Smooth muscle cell (in vitro differentiated cells): ENCODE measurements around the gene TMEM187. TPM values are rescaled to one million over a fixed set of nuclear protein-coding genes. Genes with fewer than 3 reads are reported as not detected.

Experiments
- DNase-seq: peaks from one replicate; lab custom pipeline; 2025; ENCODE audit not compliant: unreplicated experiment; lab: John Stamatoyannopoulos, UW
- H2AFZ ChIP-seq: fragments of 200-600 bp; sonication (generic); 2 replicates; pipeline ENCODE4 v1.6.0; 2016; ENCODE audit warnings: antibody characterized with exemption, low read depth, mild to moderate bottlenecking
- H3F3A ChIP-seq: fragments of 200-600 bp; sonication (generic); 2 replicates; pipeline ENCODE4 v1.6.0; 2017; ENCODE audit warnings: antibody characterized with exemption, low read depth
- H3K27ac ChIP-seq: fragments of 200-600 bp; sonication (generic); 2 replicates; pipeline ENCODE4 v1.5.1; 2016; ENCODE audit warnings: low read depth, mild to moderate bottlenecking
- H3K27me3 ChIP-seq: fragments of 200-600 bp; sonication (generic); 2 replicates; pipeline ENCODE4 v1.6.1; 2016; ENCODE audit warnings: low read depth, mild to moderate bottlenecking
- H3K36me3 ChIP-seq: fragments of 200-600 bp; sonication (generic); 2 replicates; pipeline ENCODE4 v1.5.1; 2016; ENCODE audit warnings: low read depth
- H3K4me1 ChIP-seq: fragments of 200-600 bp; sonication (generic); 2 replicates; pipeline ENCODE4 v1.5.1; 2016; ENCODE audit warnings: low read depth
- H3K4me2 ChIP-seq: fragments of 200-600 bp; sonication (generic); 2 replicates; pipeline ENCODE4 v1.6.0; 2016; ENCODE audit warnings: mild to moderate bottlenecking
- H3K4me3 ChIP-seq: fragments of 200-600 bp; sonication (generic); 2 replicates; pipeline ENCODE4 v1.5.1; 2016; ENCODE audit warnings: mild to moderate bottlenecking
- H3K79me2 ChIP-seq: fragments of 200-600 bp; sonication (generic); 2 replicates; pipeline ENCODE4 v1.6.0; 2016; ENCODE audit warnings: low read depth, mild to moderate bottlenecking
- H3K9ac ChIP-seq: fragments of 200-600 bp; sonication (generic); 2 replicates; pipeline ENCODE4 v1.6.0; 2016; ENCODE audit warnings: low read depth
- H3K9me3 ChIP-seq: fragments of 200-600 bp; sonication (generic); replicated peaks from 2 replicates; pipeline ENCODE4 v1.5.1; 2016; ENCODE audit warnings: low read depth
- H4K20me1 ChIP-seq: fragments of 200-600 bp; sonication (generic); 2 replicates; pipeline ENCODE4 v1.6.0; 2016; ENCODE audit warnings: low read depth
- CTCF ChIP-seq: fragments of 200-600 bp; sonication (generic); IDR thresholded peaks from 2 replicates; pipeline ENCODE4 v1.5.1; 2017; ENCODE audit warnings: borderline replicate concordance, mild to moderate bottlenecking, antibody characterized with exemption; ENCODE audit not compliant: insufficient read depth, poor library complexity, severe bottlenecking
- WGBS: methylation state at CpG from one replicate; pipeline ENCODE4 v1.1.7; 2016; ENCODE audit warnings: low lambda C conversion rate; 5-methylcytosine and 5-hydroxymethylcytosine counted together
- polyA plus RNA-seq: library from polyadenylated mRNA; unstranded; fragments of >200 nt; fragmentation: Nextera tagmentation; extraction: Ambion mirVana; gene quantifications from 2 replicates; pipeline ENCODE4 v1.2.1, GENCODE V29; 2016
- total RNA-seq: library from RNA; depleted of rRNA; stranded (reverse); fragments of >200 nt; gene quantifications from 2 replicates; pipeline ENCODE4 v1.2.3, GENCODE V29; 2014

Gene TMEM187
- total and polyA plus RNA-seq, 2 experiments from 2014 or later = 6.2 to 9.8 TPM

- no peaks in the 10 kb centered on the region for H3K9me3 ChIP-seq
- H3K4me3 ChIP-seq = no peak overlapping the region
- H2AFZ ChIP-seq = no peak overlapping the region
- no peak for TF ChIP-seq CTCF
- no peak overlapping the region for H3K4me2 ChIP-seq
- peaks cover 41% of the 10 kb centered on the region for H4K20me1 ChIP-seq
- H3K4me1 ChIP-seq = no peaks in the 10 kb centered on the region
- no peak overlapping the region for H3K9ac ChIP-seq
- no peaks in the 10 kb centered on the region for H3K27me3 ChIP-seq
- peaks cover 15% of the 10 kb centered on the region for H3K79me2 ChIP-seq
- H3F3A ChIP-seq = no peaks in the 10 kb centered on the region
- no peak overlapping the region for H3K27ac ChIP-seq
- no peak for DNase-seq
- no peaks in the 10 kb centered on the region for H3K36me3 ChIP-seq
- 93% methylated on average over 20 of the region's 22 CpGs for WGBS
Observed at GRCh38 chrX:153960786-153961185, 11.8 kb upstream of the TMEM187 start.

GRCh38 chrX:153961292-153961691 is 11.3 kb upstream of the TMEM187 start:
- no peak for TF ChIP-seq CTCF
- H3K27ac ChIP-seq = no peak overlapping the region
- DNase-seq = no peak
- 92% methylated on average over 11 of the region's 11 CpGs for WGBS
- no peaks in the 10 kb centered on the region for H3K27me3 ChIP-seq
- peaks cover 20% of the 10 kb centered on the region for H3K79me2 ChIP-seq
- H3K9me3 ChIP-seq = no peaks in the 10 kb centered on the region
- H3K4me3 ChIP-seq = no peak overlapping the region
- H3K36me3 ChIP-seq = no peaks in the 10 kb centered on the region
- H3K9ac ChIP-seq = no peak overlapping the region
- H3K4me2 ChIP-seq = no peak overlapping the region
- no peak overlapping the region for H2AFZ ChIP-seq
- no peaks in the 10 kb centered on the region for H3F3A ChIP-seq
- peaks cover 46% of the 10 kb centered on the region for H4K20me1 ChIP-seq
- H3K4me1 ChIP-seq = no peaks in the 10 kb centered on the region

- Histone ChIP-seq H3K79me2 (peaks cover 42% of the 10 kb centered on the region), H3K4me1 (no peaks in the 10 kb centered on the region), H3K9me3 (no peaks in the 10 kb centered on the region), H3F3A (no peaks in the 10 kb centered on the region), H3K27me3 (no peaks in the 10 kb centered on the region), H2AFZ (no peak overlapping the region), H3K4me2 (no peak overlapping the region), H3K36me3 (no peaks in the 10 kb centered on the region), H3K9ac (no peak overlapping the region), H4K20me1 (peaks cover 69% of the 10 kb centered on the region), H3K27ac (no peak overlapping the region), H3K4me3 (no peak overlapping the region)
- no peak for DNase-seq
- 93% methylated on average over 12 of the region's 12 CpGs for WGBS
- no peak for TF ChIP-seq CTCF
Observed at GRCh38 chrX:153963546-153963945, 9.0 kb upstream of the TMEM187 start.

- H3K4me3 ChIP-seq = no peak overlapping the region
- no peak overlapping the region for H3K9ac ChIP-seq
- no peak overlapping the region for H3K27ac ChIP-seq
- H3K9me3 ChIP-seq = no peaks in the 10 kb centered on the region
- no peak for DNase-seq
- TF ChIP-seq CTCF = no peak
- H3K27me3 ChIP-seq = no peaks in the 10 kb centered on the region
- H4K20me1 ChIP-seq = peaks cover 75% of the 10 kb centered on the region
- H2AFZ ChIP-seq = no peak overlapping the region
- H3K4me2 ChIP-seq = no peak overlapping the region
- no peaks in the 10 kb centered on the region for H3F3A ChIP-seq
- no peaks in the 10 kb centered on the region for H3K36me3 ChIP-seq
- peaks cover 47% of the 10 kb centered on the region for H3K79me2 ChIP-seq
- 94% methylated on average over 14 of the region's 14 CpGs for WGBS
- H3K4me1 ChIP-seq = no peaks in the 10 kb centered on the region
Observed at GRCh38 chrX:153964105-153964504, 8.4 kb upstream of the TMEM187 start.
